C4-2B (cell line): ENCODE results near the gene CACHD1.

Experiments
- CTCF ChIP-seq: fragments of 450-650 bp; conservative IDR thresholded peaks from 2 replicates; pipeline ENCODE4 v1.5.1; 2017; ENCODE audit warnings: mild to moderate bottlenecking
- ZFX ChIP-seq: fragments of 450-650 bp; IDR thresholded peaks from 2 replicates; pipeline ENCODE4 v1.6.1; 2017

DNA sequence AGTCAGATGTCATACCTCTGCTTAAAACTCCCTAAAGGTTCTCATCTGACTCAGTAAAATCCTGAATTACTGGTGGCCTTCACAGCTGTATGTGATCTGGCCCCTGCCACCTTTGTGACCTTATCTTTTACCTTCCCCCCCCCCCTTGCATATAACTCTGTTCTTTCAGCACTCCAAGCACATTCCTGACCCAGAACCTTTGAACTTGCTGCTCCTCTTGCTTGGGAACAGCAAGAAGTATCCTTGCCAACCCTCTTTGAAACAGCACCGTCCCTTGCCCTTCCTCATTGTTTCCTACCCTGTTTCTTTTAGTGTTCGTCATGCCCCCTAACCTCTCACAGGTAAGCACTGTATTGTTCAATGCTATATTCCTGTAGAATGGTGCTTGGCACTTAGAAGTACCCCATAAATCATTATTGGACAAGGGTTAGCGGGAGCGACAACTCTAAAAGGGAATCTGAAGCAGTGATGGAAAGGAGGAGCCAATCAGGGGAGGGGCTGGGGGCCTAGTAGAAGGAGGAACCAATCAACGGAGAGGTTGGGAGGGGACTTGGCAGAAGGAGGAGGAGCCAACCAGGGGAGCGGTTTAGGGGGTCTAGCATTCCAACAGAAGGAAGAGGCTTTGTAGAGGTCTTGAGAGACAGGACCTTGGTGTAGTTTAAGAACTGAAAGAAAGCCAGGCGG, 13.9 kb downstream of the CACHD1 start:
- TF ChIP-seq CTCF (no peak), ZFX (no peak)
